HL-60 (cell line): ENCODE results near the gene ZDHHC7.

Source experiments
- DNase-seq, 2 experiments: peaks; one replicate each; pipeline ENCODE4 v3.0.0-alpha.2; 2010 to 2020; ENCODE audit warnings: low read depth in 1 of 2, low spot score in 1 of 2
- H3K27ac ChIP-seq: fragments of 250-450 bp; sonication (Bioruptor Pico); replicated peaks from 2 replicates; pipeline ENCODE4 v1.5.1; 2020; ENCODE audit warnings: mild to moderate bottlenecking, moderate library complexity
- H3K27me3 ChIP-seq: fragments of 250-450 bp; sonication (Bioruptor Pico); 2 replicates; pipeline ENCODE4 v1.5.1; 2021; ENCODE audit warnings: mild to moderate bottlenecking, moderate library complexity; ENCODE audit not compliant: insufficient read depth, poor library complexity, severe bottlenecking
- H3K4me3 ChIP-seq: replicated peaks from 2 replicates; pipeline ENCODE4 v1.5.1; 2011; ENCODE audit warnings: mild to moderate bottlenecking, control low read depth, low read length; ENCODE audit not compliant: insufficient read depth
- GABPA ChIP-seq: IDR thresholded peaks from 2 replicates; pipeline ENCODE4 v1.6.1; 2012; ENCODE audit warnings: low read depth
- POLR2AphosphoS5 ChIP-seq: IDR thresholded peaks from 2 replicates; pipeline ENCODE4 v1.6.1; 2012; ENCODE audit warnings: low read depth
- SPI1 ChIP-seq: IDR thresholded peaks from 2 replicates; pipeline ENCODE4 v1.6.1; 2012; ENCODE audit warnings: low read depth, mild to moderate bottlenecking, borderline replicate concordance
- long read RNA-seq: library from polyadenylated mRNA; unstranded; transcript quantifications from one replicate; pipeline ENCODE4 v2.0.0, GENCODE V29; 2020
- TF ChIP-seq, protein P1 (sequence below): IDR thresholded peaks from one replicate; pipeline ENCODE4 v1.5.1; 2011; ENCODE audit warnings: low read length, control low read depth, inconsistent platforms; ENCODE audit not compliant: insufficient read depth
- TF ChIP-seq, protein P2 (sequence below): IDR thresholded peaks from 2 replicates; pipeline ENCODE4 v1.6.1; 2012; ENCODE audit warnings: low read depth; ENCODE audit not compliant: insufficient replicate concordance

The ZDHHC7 gene, protein sequence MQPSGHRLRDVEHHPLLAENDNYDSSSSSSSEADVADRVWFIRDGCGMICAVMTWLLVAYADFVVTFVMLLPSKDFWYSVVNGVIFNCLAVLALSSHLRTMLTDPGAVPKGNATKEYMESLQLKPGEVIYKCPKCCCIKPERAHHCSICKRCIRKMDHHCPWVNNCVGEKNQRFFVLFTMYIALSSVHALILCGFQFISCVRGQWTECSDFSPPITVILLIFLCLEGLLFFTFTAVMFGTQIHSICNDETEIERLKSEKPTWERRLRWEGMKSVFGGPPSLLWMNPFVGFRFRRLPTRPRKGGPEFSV
- long read RNA-seq, transcript ZDHHC7-201 (8 exons, 3,442 nt) = major isoform, 7 of 25 reads
- long read RNA-seq, partial matches to known transcripts = 6 of 25 reads
- long read RNA-seq, other reads (novel, unspliced or antisense) = 6 of 25 reads

DNA sequence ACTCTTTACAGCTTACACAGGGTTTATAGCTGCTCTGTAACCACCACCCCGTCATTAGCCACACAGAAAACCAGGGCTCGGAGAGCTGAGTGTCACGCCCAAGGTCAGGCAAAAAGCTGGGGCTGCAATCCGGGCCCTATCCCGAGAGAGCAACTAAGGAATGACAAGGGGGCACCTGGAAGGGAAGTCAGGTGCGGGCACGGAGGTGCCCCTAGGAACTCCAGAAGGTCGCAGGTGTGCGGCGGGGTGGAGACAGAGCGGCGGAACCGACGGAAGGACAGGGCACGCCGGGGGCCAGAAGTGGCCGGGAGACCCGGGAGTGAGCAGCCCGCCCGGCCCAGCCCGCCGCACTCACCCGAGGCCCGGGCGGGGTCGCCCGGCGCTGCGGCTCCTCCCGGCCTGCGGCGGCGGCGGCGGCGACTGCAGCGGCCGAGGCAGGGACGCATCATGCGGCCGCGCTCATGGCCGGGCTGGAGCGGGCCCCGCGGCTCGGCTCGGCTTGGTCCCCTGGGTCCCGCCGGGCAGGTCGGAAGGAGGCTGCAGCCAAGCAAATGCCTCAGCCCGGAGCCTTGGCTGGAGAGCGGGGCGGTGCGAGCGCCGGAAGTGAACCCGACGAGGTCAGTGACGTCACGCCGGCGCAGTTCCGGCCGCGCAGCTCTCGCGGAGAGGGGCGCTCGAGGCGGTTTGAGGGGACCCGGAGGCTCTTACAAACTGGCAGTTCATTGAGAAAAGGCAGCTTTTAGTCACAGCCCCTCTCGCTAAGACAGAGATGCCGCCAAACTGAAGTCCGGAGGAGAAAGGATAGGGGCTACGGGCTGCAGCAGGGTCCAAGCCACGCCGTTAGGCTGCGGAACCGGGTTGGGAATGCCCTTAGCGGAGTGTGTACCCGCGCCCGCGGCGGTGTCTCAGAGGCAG is at the start of gene ZDHHC7:
TSS of gene ZDHHC7 (minus strand) at position 605 of the 915 bp plus-strand sequence. CDS start 20,917 bp downstream, outside the sequence.
- Histone ChIP-seq H3K27ac (peak within 1 kb of the TSS; percentile 97), H3K27me3 (no peaks in the 10 kb centered on the region), H3K4me3 (peak within 1 kb of the TSS; percentile 92)
- peak; percentile 71 to 81 for DNase-seq
- peak; percentile 92 for TF ChIP-seq GABPA
- peak; percentile 31; the same call in 1 of the 2 replicates for TF ChIP-seq SPI1
- TF ChIP-seq, protein P1, sequence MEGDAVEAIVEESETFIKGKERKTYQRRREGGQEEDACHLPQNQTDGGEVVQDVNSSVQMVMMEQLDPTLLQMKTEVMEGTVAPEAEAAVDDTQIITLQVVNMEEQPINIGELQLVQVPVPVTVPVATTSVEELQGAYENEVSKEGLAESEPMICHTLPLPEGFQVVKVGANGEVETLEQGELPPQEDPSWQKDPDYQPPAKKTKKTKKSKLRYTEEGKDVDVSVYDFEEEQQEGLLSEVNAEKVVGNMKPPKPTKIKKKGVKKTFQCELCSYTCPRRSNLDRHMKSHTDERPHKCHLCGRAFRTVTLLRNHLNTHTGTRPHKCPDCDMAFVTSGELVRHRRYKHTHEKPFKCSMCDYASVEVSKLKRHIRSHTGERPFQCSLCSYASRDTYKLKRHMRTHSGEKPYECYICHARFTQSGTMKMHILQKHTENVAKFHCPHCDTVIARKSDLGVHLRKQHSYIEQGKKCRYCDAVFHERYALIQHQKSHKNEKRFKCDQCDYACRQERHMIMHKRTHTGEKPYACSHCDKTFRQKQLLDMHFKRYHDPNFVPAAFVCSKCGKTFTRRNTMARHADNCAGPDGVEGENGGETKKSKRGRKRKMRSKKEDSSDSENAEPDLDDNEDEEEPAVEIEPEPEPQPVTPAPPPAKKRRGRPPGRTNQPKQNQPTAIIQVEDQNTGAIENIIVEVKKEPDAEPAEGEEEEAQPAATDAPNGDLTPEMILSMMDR = no peak
- TF ChIP-seq, protein P2, sequence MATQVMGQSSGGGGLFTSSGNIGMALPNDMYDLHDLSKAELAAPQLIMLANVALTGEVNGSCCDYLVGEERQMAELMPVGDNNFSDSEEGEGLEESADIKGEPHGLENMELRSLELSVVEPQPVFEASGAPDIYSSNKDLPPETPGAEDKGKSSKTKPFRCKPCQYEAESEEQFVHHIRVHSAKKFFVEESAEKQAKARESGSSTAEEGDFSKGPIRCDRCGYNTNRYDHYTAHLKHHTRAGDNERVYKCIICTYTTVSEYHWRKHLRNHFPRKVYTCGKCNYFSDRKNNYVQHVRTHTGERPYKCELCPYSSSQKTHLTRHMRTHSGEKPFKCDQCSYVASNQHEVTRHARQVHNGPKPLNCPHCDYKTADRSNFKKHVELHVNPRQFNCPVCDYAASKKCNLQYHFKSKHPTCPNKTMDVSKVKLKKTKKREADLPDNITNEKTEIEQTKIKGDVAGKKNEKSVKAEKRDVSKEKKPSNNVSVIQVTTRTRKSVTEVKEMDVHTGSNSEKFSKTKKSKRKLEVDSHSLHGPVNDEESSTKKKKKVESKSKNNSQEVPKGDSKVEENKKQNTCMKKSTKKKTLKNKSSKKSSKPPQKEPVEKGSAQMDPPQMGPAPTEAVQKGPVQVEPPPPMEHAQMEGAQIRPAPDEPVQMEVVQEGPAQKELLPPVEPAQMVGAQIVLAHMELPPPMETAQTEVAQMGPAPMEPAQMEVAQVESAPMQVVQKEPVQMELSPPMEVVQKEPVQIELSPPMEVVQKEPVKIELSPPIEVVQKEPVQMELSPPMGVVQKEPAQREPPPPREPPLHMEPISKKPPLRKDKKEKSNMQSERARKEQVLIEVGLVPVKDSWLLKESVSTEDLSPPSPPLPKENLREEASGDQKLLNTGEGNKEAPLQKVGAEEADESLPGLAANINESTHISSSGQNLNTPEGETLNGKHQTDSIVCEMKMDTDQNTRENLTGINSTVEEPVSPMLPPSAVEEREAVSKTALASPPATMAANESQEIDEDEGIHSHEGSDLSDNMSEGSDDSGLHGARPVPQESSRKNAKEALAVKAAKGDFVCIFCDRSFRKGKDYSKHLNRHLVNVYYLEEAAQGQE = peak; percentile 11
- TF ChIP-seq POLR2AphosphoS5 = peak; percentile 92

DNA sequence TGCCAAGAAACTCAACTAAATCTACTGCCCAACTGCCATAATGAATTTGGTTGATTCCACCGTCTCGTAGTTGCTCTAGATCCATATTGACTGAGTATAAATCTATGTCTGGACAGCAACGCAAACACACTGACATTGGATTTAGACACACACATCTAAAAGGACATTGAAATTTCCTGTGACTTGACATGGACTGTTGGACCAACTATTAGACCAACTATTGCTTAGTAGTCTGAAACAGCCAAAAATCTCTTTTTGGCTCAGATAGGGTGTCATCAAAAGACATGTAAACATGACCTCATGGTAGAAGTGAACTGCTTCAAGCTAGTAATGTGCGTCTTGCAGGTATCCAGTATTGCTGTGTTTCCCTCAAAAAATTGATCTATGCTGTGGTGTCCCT is 47.6 kb upstream of the ZDHHC7 start:
- DNase-seq = no peak
- Histone ChIP-seq H3K4me3 (no peak overlapping the region), H3K27me3 (peaks cover 14% of the 10 kb centered on the region), H3K27ac (no peak overlapping the region)
- TF ChIP-seq POLR2AphosphoS5 (no peak), GABPA (no peak), SPI1 (no peak)
- TF ChIP-seq, protein P1 = no peak
- TF ChIP-seq, protein P2 = no peak

DNA sequence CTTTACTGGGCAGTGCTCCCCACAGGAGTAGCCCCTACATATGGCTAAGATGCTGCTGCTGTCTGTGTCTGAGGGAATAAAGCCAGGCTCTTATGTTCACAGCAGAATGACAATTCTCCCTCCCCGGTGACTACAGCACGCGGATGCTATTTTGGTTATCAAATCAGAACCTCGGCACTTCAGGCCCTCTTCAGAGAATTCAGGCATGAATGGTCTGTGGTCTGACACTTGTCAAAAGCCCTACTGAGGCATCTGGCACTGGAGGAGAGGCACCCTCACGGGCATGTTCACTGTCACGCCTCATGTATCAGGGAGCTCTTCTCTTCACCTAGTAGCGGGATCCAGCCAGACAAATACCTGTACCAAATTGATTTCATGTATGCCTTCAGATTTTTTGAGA is 46.6 kb upstream of the ZDHHC7 start:
- DNase-seq = no peak
- H3K4me3 ChIP-seq = no peak overlapping the region
- TF ChIP-seq POLR2AphosphoS5 (no peak), SPI1 (no peak), GABPA (no peak)
- TF ChIP-seq, protein P1 = no peak
- TF ChIP-seq, protein P2 = no peak
- peaks cover 18% of the 10 kb centered on the region for H3K27me3 ChIP-seq
- H3K27ac ChIP-seq = no peak overlapping the region
